Activated CD8-positive, alpha-beta memory T cell treated with anti-CD3 and anti-CD28 coated beads, Interleukin-2, amount 50 U/mL, for 24 hours (primary cell): ENCODE data around the gene CCDC86.
A peak's percentile ranks its signal among the peaks of the same experiment; 100 is the strongest.
"Not testable (repeated sequence)": the region's sequence is repeated elsewhere in the genome, so short reads cannot be mapped to it uniquely, and the experiment has no call there.

ENCODE experiments used
- DNase-seq: peaks from one replicate; pipeline ENCODE4 v3.0.0-alpha.2; 2020; ENCODE audit errors: extremely low read depth

The CCDC86 gene

GRCh38 chr11:60841797-60842667, at the start of gene CCDC86:
CCDC86 (plus strand) TSS chr11:60842113; CDS start chr11:60842125, 12 bp downstream.
- peak; percentile 95 for DNase-seq

- DNase-seq, result no peak
Measured at GRCh38 chr11:60792521-60792920, 49.4 kb upstream of the CCDC86 start.

GRCh38 chr11:60795291-60795690, 46.6 kb upstream of the CCDC86 start:
- no peak for DNase-seq

GRCh38 chr11:60797846-60798630, 43.9 kb upstream of the CCDC86 start:
- DNase-seq, result no peak

- no peak for DNase-seq
Measured at GRCh38 chr11:60798631-60799030, 43.3 kb upstream of the CCDC86 start.

- no peak for DNase-seq
Measured at GRCh38 chr11:60801194-60801593, 40.7 kb upstream of the CCDC86 start.

GRCh38 chr11:60803273-60803936, 38.5 kb upstream of the CCDC86 start:
- no peak for DNase-seq

- no peak for DNase-seq
Measured at GRCh38 chr11:60809249-60809648, 32.7 kb upstream of the CCDC86 start.

- no peak for DNase-seq
Measured at GRCh38 chr11:60809691-60810090, 32.2 kb upstream of the CCDC86 start.

GRCh38 chr11:60810151-60810550, 31.8 kb upstream of the CCDC86 start:
- DNase-seq, result no peak

GRCh38 chr11:60810569-60810968, 31.3 kb upstream of the CCDC86 start:
- DNase-seq, result no peak

GRCh38 chr11:60813324-60813723, 28.6 kb upstream of the CCDC86 start:
- DNase-seq, result no peak

- no peak for DNase-seq
Measured at GRCh38 chr11:60814112-60814511, 27.8 kb upstream of the CCDC86 start.

GRCh38 chr11:60816590-60817157, 25.2 kb upstream of the CCDC86 start:
- DNase-seq, result no peak

GRCh38 chr11:60818057-60818456, 23.9 kb upstream of the CCDC86 start:
- DNase-seq, result no peak

GRCh38 chr11:60821827-60822599, 19.9 kb upstream of the CCDC86 start:
- DNase-seq, result no peak

GRCh38 chr11:60823745-60824306, 18.1 kb upstream of the CCDC86 start:
- not testable (repeated sequence) for DNase-seq

GRCh38 chr11:60825118-60825517, 16.8 kb upstream of the CCDC86 start:
- no peak for DNase-seq

GRCh38 chr11:60825790-60826189, 16.1 kb upstream of the CCDC86 start:
- DNase-seq, result no peak

GRCh38 chr11:60830478-60831142, 11.3 kb upstream of the CCDC86 start:
- no peak for DNase-seq
